HepG2 (cell line): Measurements from ENCODE around the gene OSCP1. TPM values are rescaled to one million over a fixed set of nuclear protein-coding genes. Genes with fewer than 3 reads are reported as not detected.

Source experiments
- ATF6 ChIP-seq: sonication (generic); formaldehyde crosslinking; conservative IDR thresholded peaks from 2 replicates; pipeline ENCODE4 v1.4.0; 2020; ENCODE audit warnings: missing genetic modification reagents
- FOXK1 ChIP-seq: sonication (generic); formaldehyde crosslinking; IDR thresholded peaks from 2 replicates; pipeline ENCODE4 v1.4.0; 2020; ENCODE audit warnings: low read depth, missing genetic modification reagents, borderline replicate concordance
- FUBP1 ChIP-seq: sonication (generic); formaldehyde crosslinking; IDR thresholded peaks from 2 replicates; pipeline ENCODE4 v1.5.1; 2020; ENCODE audit warnings: missing genetic modification reagents, mild to moderate bottlenecking, borderline replicate concordance
- GATAD1 ChIP-seq: IDR thresholded peaks from 2 replicates; pipeline ENCODE4 v1.6.1; 2016; ENCODE audit warnings: missing genetic modification reagents, missing compliant biosample characterization
- HOXA7 ChIP-seq: sonication (generic); formaldehyde crosslinking; IDR thresholded peaks from 2 replicates; pipeline ENCODE4 v1.8.1; 2022; ENCODE audit warnings: mild to moderate bottlenecking, missing genetic modification reagents, moderate library complexity
- IRX3 ChIP-seq: sonication (generic); formaldehyde crosslinking; IDR thresholded peaks from 2 replicates; pipeline ENCODE4 v1.8.1; 2023; ENCODE audit warnings: mild to moderate bottlenecking, low read depth, missing genetic modification reagents, borderline replicate concordance
- MEIS2 ChIP-seq: sonication (generic); formaldehyde crosslinking; IDR thresholded peaks from 2 replicates; pipeline ENCODE4 v1.9.0; 2021; ENCODE audit warnings: mild to moderate bottlenecking, missing genetic modification reagents
- NFAT5 ChIP-seq: sonication (generic); formaldehyde crosslinking; IDR thresholded peaks from 2 replicates; pipeline ENCODE4 v1.4.0; 2020; ENCODE audit warnings: missing genetic modification reagents
- PRPF4 ChIP-seq: fragments of 200-400 bp; formaldehyde crosslinking; IDR thresholded peaks from 2 replicates; pipeline ENCODE4 v1.6.1; 2016; ENCODE audit warnings: low read length, low read depth; ENCODE audit not compliant: poor library complexity, severe bottlenecking
- RXRB ChIP-seq: IDR thresholded peaks from 2 replicates; pipeline ENCODE4 v1.6.1; 2016; ENCODE audit warnings: borderline replicate concordance, missing genetic modification reagents, missing compliant biosample characterization
- SIX4 ChIP-seq: sonication (generic); formaldehyde crosslinking; IDR thresholded peaks from 2 replicates; pipeline ENCODE4 v1.4.0; 2020; ENCODE audit warnings: missing genetic modification reagents
- SMAD9 ChIP-seq: sonication (generic); formaldehyde crosslinking; IDR thresholded peaks from 2 replicates; pipeline ENCODE4 v1.5.1; 2020; ENCODE audit warnings: mild to moderate bottlenecking, missing genetic modification reagents
- SMARCC2 ChIP-seq: fragments of 450-650 bp; IDR thresholded peaks from 2 replicates; pipeline ENCODE4 v1.6.1; 2017; ENCODE audit warnings: antibody characterized with exemption, mild to moderate bottlenecking
- SP5 ChIP-seq: IDR thresholded peaks from 2 replicates; pipeline ENCODE4 v1.6.1; 2016; ENCODE audit warnings: low read depth, borderline replicate concordance
- ZBTB43 ChIP-seq: sonication (generic); formaldehyde crosslinking; conservative IDR thresholded peaks from 2 replicates; pipeline ENCODE4 v1.4.0; 2020; ENCODE audit warnings: missing genetic modification reagents
- ZNF124 ChIP-seq: sonication (generic); formaldehyde crosslinking; IDR thresholded peaks from 2 replicates; pipeline ENCODE4 v1.4.0; 2020; ENCODE audit warnings: missing genetic modification reagents
- ZNF274 ChIP-seq: sonication (generic); formaldehyde crosslinking; IDR thresholded peaks from 2 replicates; pipeline ENCODE4 v1.5.1; 2020; ENCODE audit warnings: mild to moderate bottlenecking, missing genetic modification reagents
- ZNF629 ChIP-seq: sonication (generic); formaldehyde crosslinking; conservative IDR thresholded peaks from 2 replicates; pipeline ENCODE4 v1.5.0; 2020; ENCODE audit warnings: missing genetic modification reagents
- ZSCAN25 ChIP-seq: sonication (generic); formaldehyde crosslinking; IDR thresholded peaks from 2 replicates; pipeline ENCODE4 v1.8.0; 2022; ENCODE audit warnings: mild to moderate bottlenecking, missing genetic modification reagents
- polyA plus RNA-seq, 8 experiments: library from polyadenylated mRNA; depleted of rRNA in 3 of 8; stranded (reverse) in 7 of 8; unstranded in 1 of 8; fragments of >200 nt; fragmentation: Illumina TruSeq in 4 of 8; extraction: Trizol in 4 of 8; gene quantifications; 2 replicates each; pipeline versions ENCODE4 v1.2.1 to v1.2.3, GENCODE V29; 2011 to 2016; ENCODE audit warnings: low read depth in 4 of 8, missing spikeins in 1 of 8, mixed read lengths in 1 of 8; ENCODE audit not compliant: insufficient read depth in 1 of 8
- total RNA-seq, 5 experiments: library from RNA; depleted of rRNA; stranded (reverse); fragments of >200 nt; fragmentation: Illumina TruSeq; extraction: Trizol; gene quantifications; 2 replicates each; pipeline ENCODE4 v1.2.3, GENCODE V29; 2016; ENCODE audit warnings: low read depth in 1 of 5

OSCP1 gene
- total and polyA plus RNA-seq, 2 of the 13 experiments (the other 11 are each of a cell fraction or from before 2014, with no cell fraction given) = 0.60 to 0.84 TPM

GRCh38 chr1:36463803-36464604 lies 13.8 kb upstream of the OSCP1 start, which contains the start of gene MRPS15 (continued):
- TF ChIP-seq NFAT5 (peak; percentile 67; the same call in 1 of the 2 replicates), SIX4 (CRISPR knock-in tag) (peak; percentile 67; the same call in 1 of the 2 replicates), SMARCC2 (no peak), SMAD9 (no peak), ZNF629 (CRISPR knock-in tag) (peak; percentile 98), ZSCAN25 (peak; percentile 90), MEIS2 (CRISPR knock-in tag) (no peak), ZNF124 (peak; percentile 94), IRX3 (CRISPR knock-in tag) (peak; percentile 86; the same call in 1 of the 2 replicates), GATAD1 (CRISPR knock-in tag) (peak; percentile 97), FOXK1 (CRISPR knock-in tag) (peak; percentile 97), SP5 (CRISPR knock-in tag) (peak; percentile 77), ATF6 (CRISPR knock-in tag) (no peak; the same call in 1 of the 2 replicates), HOXA7 (CRISPR knock-in tag) (0 out of 2 replicates have a peak, but pooled peaks have one; percentile 61), FUBP1 (CRISPR knock-in tag) (peak; percentile 92; the same call in 1 of the 2 replicates), ZBTB43 (no peak; the same call in none of the 2 replicates), PRPF4 (no peak), ZNF274 (CRISPR knock-in tag) (peak; percentile 97), RXRB (CRISPR knock-in tag) (peak; percentile 84)
